Vagina (tissue), 2 donors: ENCODE results near the gene ZNF30. TPM values are rescaled to one million over a fixed set of nuclear protein-coding genes. Genes with fewer than 3 reads are reported as not detected.

Source experiments
- DNase-seq, 2 donors: peaks; one replicate each; pipeline ENCODE4 v3.0.0-alpha.2; 2017; ENCODE audit errors: extremely low spot score in 2 of 2
- H3K27ac ChIP-seq: fragments of 200-600 bp; sonication (generic); one replicate; pipeline ENCODE4 v1.5.1; 2019
- H3K27me3 ChIP-seq: fragments of 200-600 bp; sonication (generic); one replicate; pipeline ENCODE4 v1.5.1; 2019
- H3K36me3 ChIP-seq, 2 donors: fragments of 200-600 bp; sonication (generic); one replicate each; pipeline ENCODE4 v1.5.1; 2017 to 2019
- H3K4me1 ChIP-seq: fragments of 200-600 bp; sonication (generic); one replicate; pipeline ENCODE4 v1.5.1; 2019
- H3K4me3 ChIP-seq, 2 donors: fragments of 200-600 bp; sonication (generic); 1 replicate in 1 of 2; 2 replicates in 1 of 2; pipeline ENCODE4 v1.5.1; 2016 to 2019
- H3K9me3 ChIP-seq: fragments of 200-600 bp; sonication (generic); one replicate; pipeline ENCODE4 v1.5.1; 2019
- CTCF ChIP-seq, 3 experiments: fragments of 450-650 bp in 2 of 3; fragments of 200-600 bp in 1 of 3; sonication (generic) in 1 of 3; IDR thresholded peaks; one replicate each; pipeline ENCODE4 v1.5.1; 2017 to 2019; ENCODE audit warnings: antibody characterized with exemption in 3 of 3, mild to moderate bottlenecking in 2 of 3, moderate library complexity in 2 of 3
- POLR2A ChIP-seq, 2 donors: fragments of 450-650 bp; IDR thresholded peaks; one replicate each; pipeline ENCODE4 v1.6.1; 2017; ENCODE audit warnings: antibody characterized with exemption in 2 of 2, mild to moderate bottlenecking in 2 of 2, moderate library complexity in 2 of 2
- POLR2AphosphoS5 ChIP-seq, 2 donors: sonication (generic); formaldehyde crosslinking; IDR thresholded peaks; one replicate each; pipeline ENCODE4 v1.9.0; 2017; ENCODE audit warnings: antibody characterized with exemption in 2 of 2, mild to moderate bottlenecking in 2 of 2, low read depth in 1 of 2; ENCODE audit not compliant: insufficient read depth in 1 of 2
- intact Hi-C: fragments of 100-400 bp; cut with DNase I; formaldehyde crosslinking; loops from one replicate; pipeline ENCODE4 v1.15.1; 2023
- total RNA-seq: library from RNA; depleted of rRNA; stranded (reverse); fragments of >200 nt; gene quantifications from one replicate; pipeline ENCODE4 v1.2.3, GENCODE V29; 2016

ZNF30 gene
- total RNA-seq, 1 donor from 2014 or later = 2.5 TPM

GRCh38 chr19:34960103-34960805, 33.6 kb downstream of the ZNF30 start:
- Histone ChIP-seq H3K4me1 (peaks cover 24% of the 10 kb centered on the region), H3K9me3 (peaks cover 47% of the 10 kb centered on the region), H3K27me3 (no peaks in the 10 kb centered on the region), H3K27ac (no peak overlapping the region), H3K36me3 (peaks cover 7 to 54% of the 10 kb centered on the region in 2 donors), H3K4me3 (no peak overlapping the region)
- intact Hi-C loops = loop anchor here (1.0 kb wide), 1 partner anchor 21 kb away; no protein-coding TSS in a partner anchor
- TF ChIP-seq CTCF (IDR thresholded peaks at IDR 0.05) = no peak
- TF ChIP-seq POLR2AphosphoS5 (IDR thresholded peaks at IDR 0.05; ENCODE audit: insufficient read depth in 1 of 2, low read depth in 1 of 2) = no peak
- TF ChIP-seq POLR2A (IDR thresholded peaks at IDR 0.05) = no peak
- DNase-seq = no peak

GRCh38 chr19:34960940-34961679, 34.4 kb downstream of the ZNF30 start:
- TF ChIP-seq POLR2AphosphoS5 (IDR thresholded peaks at IDR 0.05; ENCODE audit: insufficient read depth in 1 of 2, low read depth in 1 of 2) (no peak), CTCF (IDR thresholded peaks at IDR 0.05) (no peak), POLR2A (IDR thresholded peaks at IDR 0.05) (no peak)
- H3K27me3 ChIP-seq = no peaks in the 10 kb centered on the region
- peaks cover 24% of the 10 kb centered on the region for H3K4me1 ChIP-seq
- no peak for DNase-seq
- no peak overlapping the region for H3K27ac ChIP-seq
- no peak overlapping the region for H3K4me3 ChIP-seq
- peaks cover 40% of the 10 kb centered on the region for H3K9me3 ChIP-seq
- peaks cover 7 to 47% of the 10 kb centered on the region in 2 donors for H3K36me3 ChIP-seq
- intact Hi-C loops = loop anchor here (1.0 kb wide), 1 partner anchor 22 kb away; no protein-coding TSS in a partner anchor

- DNase-seq = no peak
- peak in 1 of 2 donors; percentile 63 for TF ChIP-seq POLR2AphosphoS5 (IDR thresholded peaks at IDR 0.05; ENCODE audit: insufficient read depth in 1 of 2, low read depth in 1 of 2)
- no peak for TF ChIP-seq POLR2A (IDR thresholded peaks at IDR 0.05)
- peak overlapping the region in 1 of 2 donors; percentile 87 for H3K4me3 ChIP-seq
- H3K4me1 ChIP-seq = peaks cover 24% of the 10 kb centered on the region
- no peaks in the 10 kb centered on the region for H3K27me3 ChIP-seq
- intact Hi-C loops = no loop called here
- peaks cover 7 to 38% of the 10 kb centered on the region in 2 donors for H3K36me3 ChIP-seq
- no peak overlapping the region for H3K27ac ChIP-seq
- H3K9me3 ChIP-seq = peaks cover 39% of the 10 kb centered on the region
These were observed 35.3 kb downstream of the ZNF30 start for GRCh38 chr19:34961775-34962686.

GRCh38 chr19:34962687-34963572, 36.2 kb downstream of the ZNF30 start:
- Histone ChIP-seq H3K9me3 (peaks cover 30% of the 10 kb centered on the region), H3K27ac (peak overlapping the region; percentile 68), H3K27me3 (no peaks in the 10 kb centered on the region), H3K4me3 (peak overlapping the region; percentile 64 to 87), H3K4me1 (peaks cover 24% of the 10 kb centered on the region), H3K36me3 (peaks cover 7 to 29% of the 10 kb centered on the region in 2 donors)
- peak in 1 of 2 donors; percentile 76 for DNase-seq
- intact Hi-C loops = no loop called here
- TF ChIP-seq POLR2A (IDR thresholded peaks at IDR 0.05) (no peak), CTCF (IDR thresholded peaks at IDR 0.05) (no peak), POLR2AphosphoS5 (IDR thresholded peaks at IDR 0.05; ENCODE audit: insufficient read depth in 1 of 2, low read depth in 1 of 2) (no peak)
